HG02588 (cell line): Measurements from ENCODE around the gene PHACTR4.
"Not testable (repeated sequence)": the region's sequence is repeated elsewhere in the genome, so short reads cannot be mapped to it uniquely, and the experiment has no call there.

Experiments used
- ATAC-seq: cut with Tn5 transposase; IDR thresholded peaks from one replicate; pipeline ENCODE4 v1.9.1; 2021; ENCODE audit warnings: mild to moderate bottlenecking, moderate library complexity; ENCODE audit not compliant: unreplicated experiment

Gene PHACTR4

GRCh38 chr1:28370239-28371009, 884 bp downstream of the PHACTR4 start:
- no peak for ATAC-seq

DNA sequence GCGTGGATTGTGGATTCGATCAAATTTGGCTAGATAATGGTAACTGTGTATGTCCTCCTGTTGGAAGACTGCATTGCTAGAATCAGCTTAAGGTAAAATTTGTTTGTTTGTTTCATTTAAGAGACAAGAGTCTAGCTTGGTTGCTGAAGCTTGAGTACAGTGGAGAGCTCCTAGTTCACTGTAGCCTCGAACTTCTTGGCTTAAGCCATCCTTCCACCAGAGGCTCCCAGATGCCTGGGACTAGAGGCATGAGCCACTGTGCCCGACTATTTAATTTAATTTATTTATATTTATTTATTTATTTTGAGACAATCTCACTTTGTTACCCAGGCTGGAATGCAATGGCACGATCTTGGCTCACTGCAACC, 1.5 kb downstream of the PHACTR4 start:
- ATAC-seq: no peak

- not testable (repeated sequence) for ATAC-seq
Measured at GRCh38 chr1:28373450-28373849, 3.9 kb downstream of the PHACTR4 start.

GRCh38 chr1:28374297-28374696, 4.8 kb downstream of the PHACTR4 start:
- no peak for ATAC-seq

- not testable (repeated sequence) for ATAC-seq
Measured at GRCh38 chr1:28375598-28375997, 6.1 kb downstream of the PHACTR4 start.

GRCh38 chr1:28376195-28376594, 6.7 kb downstream of the PHACTR4 start:
- not testable (repeated sequence) for ATAC-seq

GRCh38 chr1:28378906-28379305, 9.4 kb downstream of the PHACTR4 start:
- no peak for ATAC-seq

DNA sequence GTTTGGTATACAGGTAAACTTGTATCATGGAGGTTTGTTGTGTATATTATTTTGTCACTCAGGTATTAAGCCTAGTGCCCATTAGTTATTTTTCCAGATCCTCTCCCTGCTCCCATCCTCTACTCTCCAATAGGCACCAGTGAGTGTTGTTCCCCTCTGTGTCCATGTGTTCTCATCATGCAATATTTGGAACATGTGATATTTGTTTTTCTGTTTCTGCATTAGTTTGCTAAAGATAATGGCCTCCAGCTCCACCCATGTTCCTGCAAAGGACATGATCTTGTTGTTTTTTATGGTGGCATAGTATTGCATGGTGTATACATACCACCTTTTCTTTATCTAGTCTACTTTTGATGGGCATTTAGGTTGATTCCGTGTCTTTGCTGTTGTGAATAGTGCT, 10.9 kb downstream of the PHACTR4 start:
- ATAC-seq: no peak

- not testable (repeated sequence) for ATAC-seq
Measured at GRCh38 chr1:28383785-28384184, 14.2 kb downstream of the PHACTR4 start.

DNA sequence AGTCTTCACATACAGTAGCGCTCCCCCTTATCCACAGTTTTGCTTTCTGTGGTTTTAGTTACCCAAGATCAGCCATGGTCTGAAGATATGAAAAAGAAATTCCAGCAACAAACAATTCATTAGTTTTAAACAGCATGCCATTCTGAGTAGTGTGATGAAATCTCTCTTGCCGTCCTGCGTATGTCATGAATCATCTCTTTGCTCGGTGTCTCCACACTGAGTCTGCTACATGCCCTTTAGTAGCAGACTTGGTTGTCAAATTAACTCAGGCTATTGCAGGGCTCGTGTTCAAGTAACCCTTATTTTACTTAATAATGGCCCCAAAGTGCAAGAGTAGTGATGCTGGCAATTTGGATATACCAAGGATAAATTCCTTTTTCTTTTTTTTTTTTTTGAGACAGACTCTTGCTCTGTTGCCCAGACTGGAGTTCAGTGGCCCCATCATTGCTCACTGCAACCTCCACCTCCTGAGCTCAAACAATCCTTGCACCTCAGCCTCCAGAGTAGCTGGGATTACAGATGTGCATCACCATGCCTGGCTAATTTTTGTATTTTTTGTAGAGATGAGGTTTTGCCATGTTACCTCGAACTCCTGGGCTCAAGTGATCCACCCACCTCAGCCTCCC, 22.6 kb downstream of the PHACTR4 start:
- ATAC-seq: no peak

GRCh38 chr1:28394136-28394535, 24.6 kb downstream of the PHACTR4 start:
- ATAC-seq: no peak

DNA sequence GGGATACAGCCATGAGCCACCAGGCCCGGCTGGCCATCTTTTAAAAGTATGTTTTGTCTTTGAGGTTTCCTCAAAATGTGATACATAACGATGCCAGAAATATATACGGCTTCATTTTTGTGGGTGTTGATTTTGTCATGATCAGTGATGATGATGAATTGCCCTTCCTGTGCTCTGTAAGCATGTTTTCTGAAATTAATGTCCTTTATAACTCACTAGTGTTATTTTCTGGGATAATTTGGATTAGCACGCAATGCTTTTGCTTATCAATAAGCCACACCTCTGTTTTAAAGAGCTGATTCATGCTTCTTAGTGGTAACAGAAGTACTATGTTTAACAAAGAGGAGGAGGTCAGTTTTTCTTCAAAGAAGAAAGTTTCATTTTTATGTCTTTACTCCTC, 25.6 kb downstream of the PHACTR4 start:
- no peak for ATAC-seq

DNA sequence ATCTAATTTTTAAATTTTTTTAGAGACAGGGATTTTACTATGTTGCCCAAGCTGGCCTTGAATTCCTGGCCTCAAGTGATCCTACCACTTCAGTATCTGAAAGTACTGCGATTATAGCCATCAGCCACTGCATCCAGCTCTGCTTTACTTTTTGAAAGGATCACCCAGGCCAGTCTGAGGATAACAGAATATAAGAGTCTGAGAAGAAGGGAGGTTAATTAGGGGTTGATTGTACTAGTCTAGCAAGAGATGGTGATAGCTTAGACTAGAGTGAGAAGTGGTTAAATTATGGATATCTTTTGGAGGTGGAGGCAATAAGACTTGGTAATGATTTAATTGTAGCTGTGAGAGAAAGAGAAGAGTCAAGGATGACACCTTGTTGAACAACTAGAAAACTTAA, 32.2 kb downstream of the PHACTR4 start:
- ATAC-seq: no peak

DNA sequence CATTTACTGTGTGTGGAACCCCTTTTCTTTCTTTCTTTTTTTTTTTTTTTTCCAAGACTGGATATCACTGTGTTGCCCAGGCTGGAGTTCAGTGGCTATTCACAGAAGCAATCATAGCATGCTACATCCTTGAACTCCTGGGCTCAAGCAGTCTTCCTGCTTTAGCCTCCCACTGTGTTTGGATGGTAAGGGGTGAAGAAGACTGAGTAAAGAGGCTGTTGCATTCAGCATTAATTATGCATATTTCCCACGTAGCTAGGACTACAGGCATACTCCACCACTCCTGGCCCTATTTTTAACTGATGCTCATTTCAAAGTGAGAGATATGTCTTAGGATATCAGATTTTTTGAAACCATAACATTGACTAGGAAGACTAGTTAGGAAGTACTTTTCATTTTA, 39.5 kb downstream of the PHACTR4 start:
- no peak for ATAC-seq

- no peak for ATAC-seq
Measured at GRCh38 chr1:28411656-28412055, 42.1 kb downstream of the PHACTR4 start.

- no peak for ATAC-seq
Measured at GRCh38 chr1:28412731-28413130, 43.2 kb downstream of the PHACTR4 start.

DNA sequence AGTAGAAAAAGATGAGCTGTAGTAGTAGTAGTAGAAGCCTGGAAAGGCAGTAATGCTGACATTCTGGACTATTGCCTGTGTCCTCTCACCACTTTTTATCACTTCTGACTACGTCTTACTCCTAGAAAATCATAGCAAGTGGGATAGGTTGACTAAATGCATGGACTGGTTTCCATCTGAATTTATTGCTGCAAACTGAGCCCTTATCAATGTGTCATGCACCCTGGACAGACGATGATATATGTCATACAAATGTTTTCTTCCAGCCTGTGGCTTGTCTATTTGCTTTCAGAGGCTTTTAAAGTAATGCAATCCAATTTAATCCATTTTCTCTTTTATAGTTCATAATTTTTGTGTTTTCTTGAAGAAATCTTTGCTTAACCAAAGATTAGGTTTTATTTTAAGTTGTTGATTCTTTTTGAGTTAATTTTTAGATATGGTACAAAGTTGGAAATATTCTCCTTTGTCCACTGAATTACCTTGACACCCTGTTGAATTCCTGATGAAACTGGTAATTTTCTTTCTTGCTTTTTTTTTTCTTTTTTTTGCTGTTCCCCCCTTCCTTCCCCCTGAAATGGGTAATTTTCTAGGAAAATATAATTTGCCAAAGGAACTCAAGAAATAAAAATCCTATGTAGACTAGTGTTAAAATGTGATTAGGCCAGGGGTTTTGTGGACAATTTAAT, 47.1 kb downstream of the PHACTR4 start:
- ATAC-seq: no peak

GRCh38 chr1:28417441-28417922, 47.9 kb downstream of the PHACTR4 start:
- no peak for ATAC-seq

- no peak for ATAC-seq
Measured at GRCh38 chr1:28417926-28418637, 48.5 kb downstream of the PHACTR4 start.

DNA sequence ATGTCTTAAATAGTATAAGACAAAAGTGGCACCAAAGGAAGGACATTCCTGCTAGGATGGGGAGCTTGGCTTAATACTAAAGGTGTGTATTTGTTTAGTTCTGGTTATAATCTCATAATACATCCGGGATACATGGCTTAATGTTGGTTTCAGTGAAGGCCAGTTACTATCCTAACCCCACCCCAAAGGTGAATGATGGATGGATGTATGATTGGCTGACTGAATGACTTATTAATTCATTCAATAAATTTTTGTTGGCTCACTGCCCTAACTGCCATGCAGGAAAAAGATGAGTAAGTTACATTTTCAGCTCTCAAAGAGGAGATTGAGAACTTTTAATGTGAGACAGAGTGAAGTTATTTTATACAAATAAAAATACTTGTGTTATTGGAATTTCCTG, 52.2 kb downstream of the PHACTR4 start:
- ATAC-seq: no peak

DNA sequence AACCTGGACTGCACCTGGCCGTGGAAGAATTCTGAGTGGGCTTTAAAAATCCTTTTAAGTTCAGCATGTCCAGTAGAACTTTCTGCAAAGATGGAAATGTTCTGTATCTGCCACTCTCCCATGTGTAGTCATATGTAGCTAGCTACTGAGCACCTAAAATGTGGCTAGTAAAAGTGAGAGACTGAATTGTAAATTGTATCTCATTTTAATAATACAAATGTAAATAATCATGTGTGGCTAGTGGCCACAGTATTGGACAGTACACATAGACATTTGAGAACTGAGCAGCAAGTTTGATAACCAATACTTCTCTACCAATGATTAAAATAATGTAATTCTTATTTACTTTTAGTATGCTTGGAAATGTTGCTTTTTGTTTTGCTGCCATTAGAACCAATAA, 57.3 kb downstream of the PHACTR4 start:
- no peak for ATAC-seq
